Esophagus squamous epithelium (tissue), 5 donors: ENCODE measurements around the gene TRIM47. TPM values are rescaled to one million over a fixed set of nuclear protein-coding genes. Genes with fewer than 3 reads are reported as not detected.

ENCODE experiments used
- DNase-seq: peaks from one replicate; lab custom pipeline; 2025; lab: John Stamatoyannopoulos, UW
- H3K27ac ChIP-seq, 4 donors: fragments of 200-600 bp; sonication (generic); one replicate each; pipeline ENCODE4 v1.5.1; 2016 to 2019; ENCODE audit warnings: mild to moderate bottlenecking in 1 of 4
- H3K27me3 ChIP-seq, 4 donors: fragments of 200-600 bp; sonication (generic); 1 replicate in 3 of 4; 2 replicates in 1 of 4; pipeline versions ENCODE4 v1.5.1 to v1.6.0; 2017 to 2021; ENCODE audit warnings: antibody characterized with exemption in 1 of 4
- H3K36me3 ChIP-seq, 3 donors: fragments of 200-600 bp; sonication (generic); one replicate each; pipeline ENCODE4 v1.5.1; 2016 to 2019
- H3K4me1 ChIP-seq, 3 donors: fragments of 200-600 bp; sonication (generic); one replicate each; pipeline ENCODE4 v1.5.1; 2017 to 2019
- H3K4me3 ChIP-seq, 4 donors: fragments of 200-600 bp; sonication (generic); 1 replicate in 3 of 4; 2 replicates in 1 of 4; pipeline ENCODE4 v1.5.1; 2016 to 2019; ENCODE audit warnings: mild to moderate bottlenecking in 2 of 4, moderate library complexity in 1 of 4
- H3K9me3 ChIP-seq, 3 donors: fragments of 200-600 bp; sonication (generic); one replicate each; pipeline ENCODE4 v1.5.1; 2016 to 2019
- POLR2A ChIP-seq, 4 donors: fragments of 450-650 bp; IDR thresholded peaks; one replicate each; pipeline ENCODE4 v1.6.1; 2017; ENCODE audit warnings: antibody characterized with exemption in 4 of 4, mild to moderate bottlenecking in 4 of 4, moderate library complexity in 3 of 4
- WGBS, 2 donors: methylation state at CpG; one replicate each; pipeline ENCODE4 v1.1.5; 2018; 5-methylcytosine and 5-hydroxymethylcytosine counted together
- intact Hi-C: fragments of 100-400 bp; cut with DNase I; formaldehyde crosslinking; loops from one replicate; pipeline ENCODE4 v1.15.0; 2022
- total RNA-seq, 4 donors: library from RNA; depleted of rRNA; stranded (reverse); fragments of >200 nt; gene quantifications; one replicate each; pipeline ENCODE4 v1.1.0, GENCODE V29; 2016
- TF ChIP-seq, protein P1 (sequence below), 6 experiments: fragments of 450-650 bp in 4 of 6; fragments of 200-600 bp in 2 of 6; sonication (generic) in 2 of 6; IDR thresholded peaks; one replicate each; pipeline ENCODE4 v1.5.1; 2016 to 2019; ENCODE audit warnings: antibody characterized with exemption in 6 of 6, mild to moderate bottlenecking in 4 of 6, moderate library complexity in 4 of 6
- donor health status: DM: yes; HTN: yes; CAD: no.

The TRIM47 gene
- total RNA-seq, 4 donors from 2014 or later = 19.5 to 33.4 (median 25.5) TPM

DNA sequence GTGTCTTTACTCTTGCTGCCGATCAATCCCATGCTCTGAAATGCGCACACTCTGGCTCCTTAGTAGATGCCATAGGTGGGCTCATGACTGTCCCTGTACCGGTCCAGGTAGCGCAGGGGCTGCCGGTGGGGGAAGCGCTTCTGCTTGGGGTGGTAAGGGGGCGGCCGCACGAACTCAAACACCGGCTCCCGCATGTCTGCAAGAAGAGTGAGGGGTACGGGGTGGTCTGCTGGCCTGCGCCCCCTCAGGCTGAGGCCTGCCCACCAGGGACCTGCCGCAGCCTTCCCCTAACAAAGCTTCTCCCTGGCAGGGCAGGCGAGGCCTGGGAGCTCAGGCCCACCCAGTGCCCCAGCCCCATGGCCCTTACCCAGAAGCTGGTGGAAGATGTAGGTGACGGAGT lies 20.4 kb upstream of the TRIM47 start:
- H3K27ac ChIP-seq = no peak overlapping the region
- WGBS, 2 donors = 83 to 100% methylated on average over 1 to 4 of the region's 16 CpGs
- peaks cover 10 to 57% (median 27%) of the 10 kb centered on the region in 3 donors for H3K36me3 ChIP-seq
- no peak for TF ChIP-seq POLR2A (IDR thresholded peaks at IDR 0.05)
- TF ChIP-seq, protein P1, sequence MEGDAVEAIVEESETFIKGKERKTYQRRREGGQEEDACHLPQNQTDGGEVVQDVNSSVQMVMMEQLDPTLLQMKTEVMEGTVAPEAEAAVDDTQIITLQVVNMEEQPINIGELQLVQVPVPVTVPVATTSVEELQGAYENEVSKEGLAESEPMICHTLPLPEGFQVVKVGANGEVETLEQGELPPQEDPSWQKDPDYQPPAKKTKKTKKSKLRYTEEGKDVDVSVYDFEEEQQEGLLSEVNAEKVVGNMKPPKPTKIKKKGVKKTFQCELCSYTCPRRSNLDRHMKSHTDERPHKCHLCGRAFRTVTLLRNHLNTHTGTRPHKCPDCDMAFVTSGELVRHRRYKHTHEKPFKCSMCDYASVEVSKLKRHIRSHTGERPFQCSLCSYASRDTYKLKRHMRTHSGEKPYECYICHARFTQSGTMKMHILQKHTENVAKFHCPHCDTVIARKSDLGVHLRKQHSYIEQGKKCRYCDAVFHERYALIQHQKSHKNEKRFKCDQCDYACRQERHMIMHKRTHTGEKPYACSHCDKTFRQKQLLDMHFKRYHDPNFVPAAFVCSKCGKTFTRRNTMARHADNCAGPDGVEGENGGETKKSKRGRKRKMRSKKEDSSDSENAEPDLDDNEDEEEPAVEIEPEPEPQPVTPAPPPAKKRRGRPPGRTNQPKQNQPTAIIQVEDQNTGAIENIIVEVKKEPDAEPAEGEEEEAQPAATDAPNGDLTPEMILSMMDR (IDR thresholded peaks at IDR 0.05) = no peak
- intact Hi-C loops = no loop called here
- no peaks in the 10 kb centered on the region for H3K27me3 ChIP-seq
- H3K9me3 ChIP-seq = no peaks in the 10 kb centered on the region
- H3K4me3 ChIP-seq = no peak overlapping the region
- DNase-seq = no peak
- H3K4me1 ChIP-seq = peaks cover 34 to 54% (median 36%) of the 10 kb centered on the region in 3 donors

DNA sequence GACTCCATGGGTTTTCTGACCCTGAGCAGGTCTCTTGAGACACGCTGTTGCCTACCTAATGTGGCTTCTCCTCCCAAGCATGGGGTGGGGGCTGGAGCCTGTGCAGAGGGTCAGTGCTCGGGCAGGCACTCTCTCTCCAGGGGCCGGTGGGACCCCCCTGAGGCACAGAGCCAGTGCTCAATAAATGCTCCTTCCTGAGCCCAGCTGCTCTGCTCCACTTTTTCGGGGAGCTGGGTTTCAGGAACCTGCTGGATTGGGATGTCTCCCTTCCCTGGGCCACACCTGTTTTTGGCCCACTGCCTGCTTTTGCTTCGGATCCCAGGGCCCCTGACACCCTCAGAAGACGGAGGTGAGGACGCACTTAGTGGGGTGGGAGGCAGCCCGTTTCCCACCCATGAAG lies 19.7 kb upstream of the TRIM47 start:
- DNase-seq = no peak
- H3K27me3 ChIP-seq = no peaks in the 10 kb centered on the region
- TF ChIP-seq, protein P1 (IDR thresholded peaks at IDR 0.05) = no peak
- TF ChIP-seq POLR2A (IDR thresholded peaks at IDR 0.05) = no peak
- 71 to 92% methylated on average over 3 of the region's 8 CpGs for WGBS, 2 donors
- H3K4me3 ChIP-seq = no peak overlapping the region
- H3K27ac ChIP-seq = peak overlapping the region in 2 of 4 donors; percentile 84 to 99
- H3K4me1 ChIP-seq = peaks cover 26 to 53% (median 32%) of the 10 kb centered on the region in 3 donors
- peaks cover 10 to 56% (median 27%) of the 10 kb centered on the region in 3 donors for H3K36me3 ChIP-seq
- H3K9me3 ChIP-seq = no peaks in the 10 kb centered on the region
- intact Hi-C loops = no loop called here

DNA sequence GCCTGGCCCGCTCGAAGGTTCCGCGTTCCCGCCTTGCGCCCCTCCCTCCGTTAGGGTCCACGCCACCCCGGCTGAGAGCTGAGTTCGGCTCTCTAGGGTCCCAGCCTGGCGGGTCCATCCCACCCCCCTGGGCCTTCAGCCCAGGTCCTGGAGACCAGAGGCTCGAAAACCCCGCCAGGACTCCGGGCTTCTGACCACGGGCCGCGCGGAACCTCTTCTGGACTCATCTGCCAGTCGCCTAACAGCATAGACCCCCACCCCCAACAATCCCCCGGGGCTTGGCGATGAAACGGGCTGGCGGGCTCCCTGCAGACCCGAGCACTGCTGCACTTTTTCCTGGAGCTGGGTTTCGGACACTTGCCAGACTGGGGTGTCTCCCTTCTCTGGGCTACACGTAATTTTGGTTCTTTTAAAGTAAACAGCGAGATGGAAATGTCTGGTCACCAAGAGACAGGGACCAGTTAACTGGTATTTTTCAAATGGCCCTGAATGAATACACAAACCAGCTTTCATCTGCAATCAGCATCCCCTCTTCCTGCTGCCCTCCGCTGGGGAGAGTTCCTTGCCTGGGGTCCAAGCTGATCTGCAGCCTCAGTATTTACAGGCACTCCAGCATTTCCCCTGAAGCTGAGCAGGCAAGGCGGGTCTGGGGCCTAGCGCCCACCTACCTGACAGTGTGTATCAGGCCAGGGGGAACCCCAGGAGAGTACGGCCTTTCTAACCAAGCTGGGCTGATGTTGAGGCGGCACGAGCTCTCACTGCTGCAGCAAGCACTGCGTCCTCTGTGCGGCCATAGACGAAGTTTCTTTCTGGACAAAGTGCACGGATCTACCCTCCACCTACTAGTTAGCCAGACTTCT lies 19.0 kb upstream of the TRIM47 start:
- Histone ChIP-seq H3K27me3 (no peaks in the 10 kb centered on the region), H3K36me3 (peaks cover 10 to 56% (median 29%) of the 10 kb centered on the region in 3 donors), H3K4me3 (peak overlapping the region; percentile 72 to 98 (median 90)), H3K27ac (peak overlapping the region; percentile 84 to 99 (median 95)), H3K9me3 (no peaks in the 10 kb centered on the region), H3K4me1 (peaks cover 25 to 54% (median 32%) of the 10 kb centered on the region in 3 donors)
- 48 to 76% methylated on average over 8 to 13 of the region's 37 CpGs for WGBS, 2 donors
- intact Hi-C loops = no loop called here
- TF ChIP-seq, protein P1 (IDR thresholded peaks at IDR 0.05) = no peak
- TF ChIP-seq POLR2A (IDR thresholded peaks at IDR 0.05) = no peak
- DNase-seq = no peak

DNA sequence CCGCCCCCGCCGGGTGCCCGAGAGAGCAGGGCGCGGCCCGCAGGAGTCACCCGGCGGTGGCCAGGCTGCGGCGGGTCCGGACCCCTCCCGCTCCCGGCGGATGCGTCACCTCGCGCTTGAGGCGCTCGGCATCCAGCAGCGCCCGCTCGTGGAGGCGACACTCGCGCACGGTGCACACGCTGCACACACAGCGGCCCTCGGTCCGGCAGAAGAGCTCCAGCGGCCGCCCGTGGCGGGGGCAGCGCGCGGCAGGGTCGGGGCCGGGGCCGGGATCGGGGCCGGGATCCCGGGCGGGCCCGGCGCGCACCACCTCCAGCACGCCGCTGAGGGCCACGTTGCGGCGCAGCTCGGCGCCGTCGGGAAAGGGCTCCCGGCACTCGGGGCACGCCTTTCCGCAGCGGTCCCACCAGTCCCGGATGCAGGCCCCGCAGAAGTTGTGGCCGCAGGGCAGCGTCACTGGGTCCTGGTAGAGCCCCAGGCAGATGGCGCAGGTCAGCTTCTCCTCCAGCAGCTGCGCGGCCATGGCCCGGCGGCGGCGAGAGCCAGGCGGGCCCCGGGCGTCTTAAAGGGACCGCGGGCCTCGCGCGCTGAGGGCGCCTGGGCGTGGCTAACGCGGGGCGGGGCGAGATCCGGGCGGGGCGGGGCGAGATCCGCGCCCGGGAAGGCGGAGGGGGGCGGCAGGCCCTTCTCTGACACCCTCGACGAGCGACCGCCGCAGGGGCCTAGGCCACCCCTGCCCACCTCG lies 18.2 kb upstream of the TRIM47 start, which contains the start of gene TRIM65:
TSS of gene TRIM65 (minus strand) at position 537 of the 745 bp plus-strand sequence. CDS start at position 523, 14 bp downstream.
- Histone ChIP-seq H3K4me1 (peaks cover 25 to 62% (median 32%) of the 10 kb centered on the region in 3 donors), H3K27ac (peak within 1 kb of the TSS; percentile 84 to 99 (median 95)), H3K4me3 (peak within 1 kb of the TSS; percentile 72 to 98 (median 90)), H3K27me3 (no peaks in the 10 kb centered on the region), H3K36me3 (peaks cover 12 to 56% (median 37%) of the 10 kb centered on the region in 3 donors), H3K9me3 (no peaks in the 10 kb centered on the region)
- intact Hi-C loops = no loop called here
- DNase-seq = no peak
- 0% methylated on average over 10 of the region's 102 CpGs; no CpG with 5 or more reads in 1 of the 2 donors for WGBS, 2 donors
- TF ChIP-seq POLR2A (IDR thresholded peaks at IDR 0.05) = peak in 2 of 4 donors; percentile 59 to 83
- TF ChIP-seq, protein P1 (IDR thresholded peaks at IDR 0.05) = peak; percentile 24 to 44 (median 33)
